GM12878 (cell line): ENCODE results near the gene EPB41L1. TPM values are rescaled to one million over a fixed set of nuclear protein-coding genes. Genes with fewer than 3 reads are reported as not detected.

Experiments used
- ATAC-seq: fragments of 200-7000 bp; cut with Tn5 transposase; 3 replicates; pipeline ENCODE4 v1.9.1; 2020; ENCODE audit warnings: mild to moderate bottlenecking, moderate library complexity
- BruUV-seq: library from RNA; stranded (reverse); fragments of 400-500 nt; replicated peaks from 2 replicates; lab custom pipeline; 2021; lab: Mats Ljungman, UMichigan
- CTCF ChIA-PET: fragments of 300-600 bp; sonication (Branson Sonifier 250); formaldehyde crosslinking; extraction: SDS; loops from one replicate; lab custom pipeline; 2021; ENCODE audit warnings: inconsistent platforms; lab: Yijun Ruan, JAX
- POLR2A ChIA-PET: fragments of 350-600 bp; formaldehyde crosslinking; extraction: SDS; loops from one replicate; lab custom pipeline; 2021; ENCODE audit warnings: inconsistent platforms; lab: Charles Lee
- RAD21 ChIA-PET: fragments of 300-600 bp; sonication (Branson Sonifier 250); formaldehyde crosslinking; loops from one replicate; lab custom pipeline; 2023; ENCODE audit warnings: antibody characterized with exemption; ENCODE audit not compliant: unreplicated experiment; lab: Charles Lee
- SMC1A ChIA-PET: fragments of 300-600 bp; sonication (Branson Sonifier 250); formaldehyde crosslinking; loops from one replicate; lab custom pipeline; 2023; ENCODE audit not compliant: unreplicated experiment, uncharacterized antibody; lab: Charles Lee
- DNase-seq: peaks from one replicate; pipeline ENCODE4 v3.0.0-alpha.2; 2011; ENCODE audit warnings: low read depth, low spot score
- FAIRE-seq: peaks from 3 replicates; lab custom pipeline; 2011; peaks lifted over from hg19 to GRCh38; lab: Jason Lieb, UNC
- H2AFZ ChIP-seq: 2 replicates; pipeline ENCODE4 v1.6.0; 2011; ENCODE audit warnings: low read depth, low read length, control low read depth; ENCODE audit not compliant: control insufficient read depth
- H3K27ac ChIP-seq: 2 replicates; pipeline ENCODE4 v1.5.1; 2011; ENCODE audit warnings: control low read depth; ENCODE audit not compliant: control insufficient read depth, insufficient read depth
- H3K27me3 ChIP-seq, 2 experiments: replicated peaks in 1 of 2; 2 replicates each; pipeline versions ENCODE4 v1.6.0 to v1.6.1; 2011; ENCODE audit warnings: low read length in 1 of 2; ENCODE audit not compliant: control insufficient read depth in 2 of 2, insufficient read depth in 2 of 2
- H3K36me3 ChIP-seq, 2 experiments: 2 replicates each; pipeline ENCODE4 v1.5.1; 2011; ENCODE audit warnings: low read length in 1 of 2; ENCODE audit not compliant: control insufficient read depth in 2 of 2, insufficient read depth in 2 of 2
- H3K4me1 ChIP-seq: 2 replicates; pipeline ENCODE4 v1.6.1; 2011; ENCODE audit warnings: mild to moderate bottlenecking, low read length, moderate library complexity, mixed read lengths; ENCODE audit not compliant: control insufficient read depth, insufficient read depth
- H3K4me2 ChIP-seq: 2 replicates; pipeline ENCODE4 v1.6.0; 2011; ENCODE audit warnings: control low read depth; ENCODE audit not compliant: control insufficient read depth, insufficient read depth
- H3K4me3 ChIP-seq: fragments of 200-600 bp; sonication (generic); 2 replicates; pipeline ENCODE4 v1.5.1; 2016
- H3K79me2 ChIP-seq: 2 replicates; pipeline ENCODE4 v1.6.0; 2011; ENCODE audit warnings: low read length; ENCODE audit not compliant: control insufficient read depth, insufficient read depth
- H3K9ac ChIP-seq: 2 replicates; pipeline ENCODE4 v1.8.0; 2011; ENCODE audit warnings: low read length, control low read depth, mixed read lengths; ENCODE audit not compliant: control insufficient read depth, insufficient read depth
- H3K9me3 ChIP-seq: replicated peaks from 3 replicates; pipeline ENCODE4 v1.5.1; 2011; ENCODE audit warnings: mild to moderate bottlenecking, low read length; ENCODE audit not compliant: control insufficient read depth, insufficient read depth
- H4K20me1 ChIP-seq: 2 replicates; pipeline ENCODE4 v1.6.0; 2011; ENCODE audit not compliant: control insufficient read depth, insufficient read depth
- CBFB ChIP-seq: IDR thresholded peaks from 2 replicates; pipeline ENCODE4 v1.6.1; 2016; ENCODE audit warnings: antibody characterized with exemption, low read depth
- CEBPB ChIP-seq, 2 experiments: fragments of 150-350 bp in 1 of 2; IDR thresholded peaks; 2 replicates each; pipeline ENCODE4 v1.6.1; 2012 to 2014; ENCODE audit warnings: low read depth in 2 of 2, low read length in 2 of 2, borderline replicate concordance in 1 of 2, inconsistent platforms in 1 of 2
- DPF2 ChIP-seq: fragments of 450-650 bp; IDR thresholded peaks from 2 replicates; pipeline ENCODE4 v1.6.1; 2017; ENCODE audit warnings: mild to moderate bottlenecking
- HCFC1 ChIP-seq: fragments of 150-350 bp; IDR thresholded peaks from 2 replicates; pipeline ENCODE4 v1.6.1; 2014; ENCODE audit warnings: low read length
- HDAC6 ChIP-seq: fragments of 200-600 bp; sonication (generic); IDR thresholded peaks from one replicate; pipeline ENCODE4 v1.8.0; 2017; ENCODE audit warnings: antibody characterized with exemption; ENCODE audit not compliant: unreplicated experiment
- MLLT1 ChIP-seq: fragments of 450-650 bp; IDR thresholded peaks from 2 replicates; pipeline ENCODE4 v1.6.1; 2016; ENCODE audit warnings: mild to moderate bottlenecking
- NFYB ChIP-seq: IDR thresholded peaks from 2 replicates; pipeline ENCODE4 v1.6.1; 2011; ENCODE audit warnings: low read depth, mild to moderate bottlenecking, low read length, improper control_type of control experiment, moderate library complexity; ENCODE audit not compliant: insufficient read depth
- RFX5 ChIP-seq: IDR thresholded peaks from 2 replicates; pipeline ENCODE4 v1.6.1; 2011; ENCODE audit warnings: low read depth, low read length, improper control_type of control experiment
- STAT3 ChIP-seq: IDR thresholded peaks from 2 replicates; pipeline ENCODE4 v1.6.1; 2011; ENCODE audit warnings: low read depth, low read length, improper control_type of control experiment
- SUPT20H ChIP-seq: IDR thresholded peaks from 2 replicates; pipeline ENCODE4 v1.6.1; 2011; ENCODE audit warnings: low read depth, mild to moderate bottlenecking, low read length, moderate library complexity, borderline replicate concordance; ENCODE audit not compliant: control insufficient read depth
- TCF7 ChIP-seq: IDR thresholded peaks from 2 replicates; pipeline ENCODE4 v1.6.1; 2014; ENCODE audit warnings: antibody characterized with exemption, borderline replicate concordance
- WGBS: methylation state at CpG from one replicate; pipeline ENCODE4 v1.1.6; 2016; ENCODE audit warnings: low lambda C conversion rate; ENCODE audit not compliant: insufficient replicate concordance, insufficient coverage; ENCODE audit errors: missing lambda C conversion rate; 5-methylcytosine and 5-hydroxymethylcytosine counted together
- in situ Hi-C: fragments of 300-500 bp; cut with MboI; formaldehyde crosslinking; loops from 9 replicates; pipeline ENCODE4 v1.14.3; 2018; ENCODE audit warnings: mixed read lengths
- intact Hi-C: fragments of 100-400 bp; cut with micrococcal nuclease; formaldehyde crosslinking; loops from one replicate; pipeline ENCODE4 v1.14.2; 2022; ENCODE audit not compliant: unreplicated experiment
- polyA plus RNA-seq, 11 experiments: library from polyadenylated mRNA; depleted of rRNA in 4 of 11; unstranded in 6 of 11; stranded (reverse) in 5 of 11; fragments of >200 nt; fragmentation: Nextera tagmentation in 4 of 11; fragmentation: Illumina TruSeq in 1 of 11; extraction: Ambion mirVana in 4 of 11; extraction: Trizol in 1 of 11; gene quantifications; 1 replicate in 1 of 11; 2 replicates in 10 of 11; pipeline versions ENCODE4 v1.2.1 to v1.2.3, GENCODE V29; 2011 to 2016; ENCODE audit warnings: inconsistent platforms in 2 of 11, missing spikeins in 2 of 11, low read depth in 1 of 11
- total RNA-seq, 4 experiments: library from RNA; depleted of rRNA in 3 of 4; stranded (reverse); fragments of >200 nt in 3 of 4; fragmentation: Illumina TruSeq in 1 of 4; extraction: Trizol in 1 of 4; gene quantifications; 2 replicates each; pipeline versions ENCODE4 v1.2.1 to v1.2.3, GENCODE V29; 2013 to 2021
- TF ChIP-seq, protein P1 (sequence below): fragments of 450-650 bp; IDR thresholded peaks from 2 replicates; pipeline ENCODE4 v1.6.1; 2017; ENCODE audit warnings: mild to moderate bottlenecking, moderate library complexity

EPB41L1 gene
- total and polyA plus RNA-seq, 10 of the 15 experiments (the other 5 are each of a cell fraction or from before 2014, with no cell fraction given) = 0.08 to 3.2 (median 0.31) TPM

GRCh38 chr20:36236786-36237121 is 82.2 kb downstream of the EPB41L1 start:
- H4K20me1 ChIP-seq = no peaks in the 10 kb centered on the region
- in situ Hi-C loops = no loop called here
- H3K4me2 ChIP-seq = peak overlapping the region; percentile 77
- RAD21 ChIA-PET = no interaction called here
- H3K4me3 ChIP-seq = peak overlapping the region; percentile 91
- TF ChIP-seq RFX5 (no peak), DPF2 (no peak), CBFB (no peak), HDAC6 (no peak), STAT3 (no peak), CEBPB (IDR thresholded peaks at IDR 0.05; ENCODE audit: borderline replicate concordance in 1 of 2, low read depth in 2 of 2, low read length in 2 of 2) (no peak), MLLT1 (no peak), TCF7 (no peak), NFYB (no peak), HCFC1 (no peak), SUPT20H (no peak)
- TF ChIP-seq, protein P1, sequence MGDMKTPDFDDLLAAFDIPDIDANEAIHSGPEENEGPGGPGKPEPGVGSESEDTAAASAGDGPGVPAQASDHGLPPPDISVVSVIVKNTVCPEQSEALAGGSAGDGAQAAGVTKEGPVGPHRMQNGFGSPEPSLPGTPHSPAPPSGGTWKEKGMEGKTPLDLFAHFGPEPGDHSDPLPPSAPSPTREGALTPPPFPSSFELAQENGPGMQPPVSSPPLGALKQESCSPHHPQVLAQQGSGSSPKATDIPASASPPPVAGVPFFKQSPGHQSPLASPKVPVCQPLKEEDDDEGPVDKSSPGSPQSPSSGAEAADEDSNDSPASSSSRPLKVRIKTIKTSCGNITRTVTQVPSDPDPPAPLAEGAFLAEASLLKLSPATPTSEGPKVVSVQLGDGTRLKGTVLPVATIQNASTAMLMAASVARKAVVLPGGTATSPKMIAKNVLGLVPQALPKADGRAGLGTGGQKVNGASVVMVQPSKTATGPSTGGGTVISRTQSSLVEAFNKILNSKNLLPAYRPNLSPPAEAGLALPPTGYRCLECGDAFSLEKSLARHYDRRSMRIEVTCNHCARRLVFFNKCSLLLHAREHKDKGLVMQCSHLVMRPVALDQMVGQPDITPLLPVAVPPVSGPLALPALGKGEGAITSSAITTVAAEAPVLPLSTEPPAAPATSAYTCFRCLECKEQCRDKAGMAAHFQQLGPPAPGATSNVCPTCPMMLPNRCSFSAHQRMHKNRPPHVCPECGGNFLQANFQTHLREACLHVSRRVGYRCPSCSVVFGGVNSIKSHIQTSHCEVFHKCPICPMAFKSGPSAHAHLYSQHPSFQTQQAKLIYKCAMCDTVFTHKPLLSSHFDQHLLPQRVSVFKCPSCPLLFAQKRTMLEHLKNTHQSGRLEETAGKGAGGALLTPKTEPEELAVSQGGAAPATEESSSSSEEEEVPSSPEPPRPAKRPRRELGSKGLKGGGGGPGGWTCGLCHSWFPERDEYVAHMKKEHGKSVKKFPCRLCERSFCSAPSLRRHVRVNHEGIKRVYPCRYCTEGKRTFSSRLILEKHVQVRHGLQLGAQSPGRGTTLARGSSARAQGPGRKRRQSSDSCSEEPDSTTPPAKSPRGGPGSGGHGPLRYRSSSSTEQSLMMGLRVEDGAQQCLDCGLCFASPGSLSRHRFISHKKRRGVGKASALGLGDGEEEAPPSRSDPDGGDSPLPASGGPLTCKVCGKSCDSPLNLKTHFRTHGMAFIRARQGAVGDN = no peak
- peak overlapping the region; percentile 91 for H3K9ac ChIP-seq
- POLR2A ChIA-PET = interaction anchor here (1.2 kb wide), 1 partner anchor 283 kb away, joined by 5 read pairs; the partner anchor contains the start of gene SCAND1
- peaks cover 35% of the 10 kb centered on the region for H3K79me2 ChIP-seq
- no peaks in the 10 kb centered on the region for H3K27me3 ChIP-seq
- 3% methylated on average over 6 of the region's 6 CpGs for WGBS
- peak overlapping the region; percentile 99 for H2AFZ ChIP-seq
- peak; percentile 37 for ATAC-seq
- peak overlapping the region; percentile 71 for H3K27ac ChIP-seq
- H3K4me1 ChIP-seq = no peaks in the 10 kb centered on the region
- CTCF ChIA-PET = interaction anchor here (0.6 to 3.1 kb wide), 10 partner anchors 9 to 203 kb away, joined by 3 to 11 read pairs (median 3); no protein-coding TSS in a partner anchor
- no peak for FAIRE-seq
- intact Hi-C loops = no loop called here
- BruUV-seq = no TSS peak
- DNase-seq = no peak
- SMC1A ChIA-PET = interaction anchor here (0.6 to 1.5 kb wide), 3 partner anchors 10 to 390 kb away, joined by 3 to 5 read pairs (median 3); no protein-coding TSS in a partner anchor
- H3K9me3 ChIP-seq = no peaks in the 10 kb centered on the region
- peaks cover 4 to 16% of the 10 kb centered on the region in 2 experiments for H3K36me3 ChIP-seq
